ENCODE data around the gene NEDD4.
"Not testable (repeated sequence)": the region's sequence is repeated elsewhere in the genome, so short reads cannot be mapped to it uniquely, and the experiment has no call there.

Gene NEDD4

GRCh38 chr15:55791551-55792400, 201.6 kb downstream of the NEDD4 start:
- TF ChIP-seq ZNF274 (IDR thresholded peaks at IDR 0.05; ENCODE audit: low read depth, low read length): no peak
- H3K4me3 ChIP-seq (ENCODE audit: low read length): no peak overlapping the region

- no peak overlapping the region for H3K4me3 ChIP-seq (ENCODE audit: low read length)
- TF ChIP-seq ZNF274 (IDR thresholded peaks at IDR 0.05; ENCODE audit: low read depth, low read length): no peak
These were observed 204.2 kb downstream of the NEDD4 start for GRCh38 chr15:55789066-55789660.

- no peak overlapping the region for H3K4me3 ChIP-seq (ENCODE audit: low read length)
- TF ChIP-seq ZNF274 (IDR thresholded peaks at IDR 0.05; ENCODE audit: low read depth, low read length): no peak
These were observed 207.1 kb downstream of the NEDD4 start for GRCh38 chr15:55786341-55786740.

GRCh38 chr15:55785593-55785992, 207.8 kb downstream of the NEDD4 start:
- H3K4me3 ChIP-seq (ENCODE audit: low read length): not testable (repeated sequence)

GRCh38 chr15:55784286-55784685, 209.1 kb downstream of the NEDD4 start:
- no peak overlapping the region for H3K4me3 ChIP-seq (ENCODE audit: low read length)
- no peak for TF ChIP-seq ZNF274 (IDR thresholded peaks at IDR 0.05; ENCODE audit: low read depth, low read length)

- TF ChIP-seq ZNF274 (IDR thresholded peaks at IDR 0.05; ENCODE audit: low read depth, low read length): no peak
- no peak overlapping the region for H3K4me3 ChIP-seq (ENCODE audit: low read length)
These were observed 210.5 kb downstream of the NEDD4 start for GRCh38 chr15:55782901-55783300.

GRCh38 chr15:55780292-55780691, 213.1 kb downstream of the NEDD4 start:
- no peak for TF ChIP-seq ZNF274 (IDR thresholded peaks at IDR 0.05; ENCODE audit: low read depth, low read length)
- no peak overlapping the region for H3K4me3 ChIP-seq (ENCODE audit: low read length)

GRCh38 chr15:55778932-55779331, 214.5 kb downstream of the NEDD4 start:
- no peak overlapping the region for H3K4me3 ChIP-seq (ENCODE audit: low read length)
- no peak for TF ChIP-seq ZNF274 (IDR thresholded peaks at IDR 0.05; ENCODE audit: low read depth, low read length)

All from GM08714 (cell line).